Measurements from ENCODE around the gene GPATCH4.
"Not testable (repeated sequence)": the region's sequence is repeated elsewhere in the genome, so short reads cannot be mapped to it uniquely, and the experiment has no call there.

Gene GPATCH4

DNA sequence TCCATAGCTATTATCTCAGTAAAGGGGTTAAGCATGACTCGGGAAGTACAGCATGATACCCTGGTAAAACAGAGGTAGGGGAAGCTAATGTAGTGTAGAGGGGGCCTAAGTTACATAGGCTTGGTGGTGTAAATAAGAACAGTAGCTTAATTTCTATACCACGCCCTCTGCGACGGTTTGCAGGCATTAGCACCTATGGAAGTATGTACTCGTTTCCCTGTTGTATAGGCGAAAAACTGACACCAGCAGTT, 10.2 kb downstream of the GPATCH4 start:
- H3K4me1 ChIP-seq (ENCODE audit: control insufficient read depth, insufficient read depth, low read length) = peaks cover 4% of the 10 kb centered on the region
- H3K9me3 ChIP-seq (ENCODE audit: control insufficient read depth, low read length) = no peaks in the 10 kb centered on the region
- H3K27me3 ChIP-seq (ENCODE audit: control insufficient read depth, insufficient read depth, low read length, poor library complexity, severe bottlenecking) = no peaks in the 10 kb centered on the region
- 44 to 51% methylated on average over 6 of the region's 6 CpGs for WGBS, 2 experiments
- H3K27ac ChIP-seq (ENCODE audit: insufficient read depth, low read depth, low read length, poor library complexity, severe bottlenecking) = peak overlapping the region; percentile 18
- H3K4me3 ChIP-seq (ENCODE audit: insufficient read depth, low read depth, low read length) = peak overlapping the region; percentile 90
- H3K36me3 ChIP-seq (ENCODE audit: control insufficient read depth, insufficient read depth, low read length) = peaks cover 24% of the 10 kb centered on the region

DNA sequence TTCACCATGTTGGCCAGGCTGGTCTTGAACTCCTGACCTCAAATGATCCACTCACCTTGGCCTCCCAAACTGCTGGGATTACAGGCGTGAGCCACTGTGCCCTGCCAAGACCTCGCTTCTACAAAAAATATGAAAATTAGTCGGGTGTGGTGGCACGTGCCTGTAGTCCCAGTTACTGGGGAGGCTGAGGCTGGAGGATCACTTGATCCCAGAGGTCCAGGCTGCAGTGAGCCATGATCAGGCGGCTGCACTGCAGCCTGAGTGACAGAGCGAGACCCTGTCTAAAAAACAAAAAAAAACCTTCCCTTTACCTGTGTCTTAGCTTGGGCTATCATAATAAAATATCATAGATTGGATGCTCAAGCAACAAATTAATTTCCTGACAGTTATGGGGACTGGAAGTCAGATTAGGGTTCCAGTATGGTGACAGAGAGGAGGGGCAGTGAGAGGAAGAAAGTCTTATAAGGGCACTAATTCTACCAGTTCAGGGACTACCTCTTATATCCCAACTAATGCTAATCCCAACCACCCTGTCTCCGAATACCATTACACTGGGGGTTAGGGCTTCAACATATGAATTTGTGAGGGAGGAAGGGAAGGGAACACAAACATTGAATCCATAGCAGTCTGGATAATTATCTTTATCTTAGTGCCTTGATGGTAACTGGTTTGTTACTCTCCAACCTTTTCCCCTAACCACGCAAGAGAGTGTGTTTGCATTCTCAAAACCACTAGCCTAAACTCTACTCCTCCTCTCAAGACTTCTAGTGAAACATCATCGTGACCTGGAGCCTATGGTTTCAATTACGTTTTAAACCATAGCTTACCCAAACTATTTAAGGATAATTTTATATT, 10.7 kb downstream of the GPATCH4 start:
- Histone ChIP-seq H3K4me1 (ENCODE audit: control insufficient read depth, insufficient read depth, low read length) (peaks cover 4% of the 10 kb centered on the region), H3K36me3 (ENCODE audit: control insufficient read depth, insufficient read depth, low read length) (peaks cover 19% of the 10 kb centered on the region), H3K27me3 (ENCODE audit: control insufficient read depth, insufficient read depth, low read length, poor library complexity, severe bottlenecking) (no peaks in the 10 kb centered on the region), H3K9me3 (ENCODE audit: control insufficient read depth, low read length) (no peaks in the 10 kb centered on the region), H3K27ac (ENCODE audit: insufficient read depth, low read depth, low read length, poor library complexity, severe bottlenecking) (no peak overlapping the region), H3K4me3 (ENCODE audit: insufficient read depth, low read depth, low read length) (no peak overlapping the region)
- WGBS, 2 experiments = 91% methylated on average over 6 to 10 of the region's 10 CpGs

DNA sequence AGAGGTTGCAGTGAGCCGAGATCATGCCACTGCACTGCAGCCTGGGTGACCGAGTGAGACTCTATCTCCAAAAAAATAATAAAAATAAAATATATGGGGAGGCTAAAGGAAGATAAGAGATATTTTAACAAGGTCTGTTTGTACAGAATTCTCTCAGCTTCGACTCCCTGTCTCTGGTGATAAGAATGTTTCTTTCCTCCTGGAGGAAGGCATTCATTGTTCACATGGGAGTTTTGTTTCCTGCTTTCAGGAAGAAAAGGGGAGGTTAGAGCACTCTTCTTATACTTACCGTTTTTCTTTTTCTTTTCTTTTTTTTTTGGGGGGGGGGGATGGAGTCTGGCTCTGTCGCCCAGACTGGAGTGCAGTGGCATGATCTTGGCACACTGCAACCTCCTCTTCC, 11.7 kb downstream of the GPATCH4 start:
- Histone ChIP-seq H3K27ac (ENCODE audit: insufficient read depth, low read depth, low read length, poor library complexity, severe bottlenecking) (no peak overlapping the region), H3K27me3 (ENCODE audit: control insufficient read depth, insufficient read depth, low read length, poor library complexity, severe bottlenecking) (no peaks in the 10 kb centered on the region), H3K4me1 (ENCODE audit: control insufficient read depth, insufficient read depth, low read length) (peaks cover 4% of the 10 kb centered on the region), H3K9me3 (ENCODE audit: control insufficient read depth, low read length) (no peaks in the 10 kb centered on the region), H3K36me3 (ENCODE audit: control insufficient read depth, insufficient read depth, low read length) (peaks cover 9% of the 10 kb centered on the region), H3K4me3 (ENCODE audit: insufficient read depth, low read depth, low read length) (no peak overlapping the region)
- 84 to 85% methylated on average over 3 to 4 of the region's 5 CpGs for WGBS, 2 experiments

DNA sequence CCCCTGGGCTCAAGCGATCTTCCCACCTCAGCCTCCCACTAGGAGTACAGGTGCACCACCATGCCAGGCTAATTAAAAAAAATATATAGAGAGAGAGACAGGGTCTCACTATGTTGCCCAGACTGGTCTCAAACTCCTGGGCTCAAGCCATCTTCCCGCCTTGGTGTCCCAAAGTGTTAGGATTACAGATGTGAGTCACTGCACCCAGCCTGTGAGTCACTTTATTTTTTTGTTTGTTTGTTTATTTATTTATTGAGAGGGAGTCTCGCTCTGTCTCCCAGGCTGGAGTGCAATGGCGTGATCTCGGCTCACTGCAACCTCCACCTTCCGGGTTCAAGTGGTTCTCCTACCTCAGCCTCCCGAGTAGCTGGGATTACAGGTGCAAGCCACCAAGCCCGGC, 13.4 kb downstream of the GPATCH4 start:
- not testable (repeated sequence) for H3K4me3 ChIP-seq (ENCODE audit: insufficient read depth, low read depth, low read length)

DNA sequence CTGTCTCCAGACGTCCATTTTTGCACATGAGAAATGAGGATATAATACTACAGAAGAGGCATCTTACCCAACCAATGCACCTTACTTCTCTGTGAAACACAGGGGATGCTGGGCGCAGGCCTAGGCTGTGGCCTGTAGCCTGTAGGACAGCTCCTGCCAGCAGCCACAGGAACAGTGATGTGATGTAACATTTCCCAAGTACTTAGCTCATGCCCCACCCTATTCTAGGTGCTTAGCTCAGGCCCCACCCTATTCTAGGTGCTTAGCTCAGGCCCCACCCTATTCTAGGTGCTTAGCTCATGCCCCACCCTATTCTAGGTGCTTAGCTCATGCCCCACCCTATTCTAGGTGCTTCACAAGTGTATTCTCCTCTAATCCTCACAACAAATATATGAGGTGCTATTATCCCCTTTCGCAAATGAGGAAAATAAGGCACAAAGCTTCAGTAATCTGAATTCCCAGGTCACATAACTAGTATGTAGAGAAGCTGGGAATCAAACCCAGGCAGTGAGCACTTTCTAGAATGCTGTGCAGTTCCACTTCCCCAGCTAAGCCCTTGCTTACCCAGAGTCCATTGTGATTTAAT, 14.3 kb downstream of the GPATCH4 start:
- WGBS, 2 experiments = 91 to 94% methylated on average over 3 of the region's 3 CpGs
- Histone ChIP-seq H3K27ac (ENCODE audit: insufficient read depth, low read depth, low read length, poor library complexity, severe bottlenecking) (no peak overlapping the region), H3K36me3 (ENCODE audit: control insufficient read depth, insufficient read depth, low read length) (no peaks in the 10 kb centered on the region), H3K4me3 (ENCODE audit: insufficient read depth, low read depth, low read length) (no peak overlapping the region), H3K9me3 (ENCODE audit: control insufficient read depth, low read length) (no peaks in the 10 kb centered on the region), H3K4me1 (ENCODE audit: control insufficient read depth, insufficient read depth, low read length) (no peaks in the 10 kb centered on the region), H3K27me3 (ENCODE audit: control insufficient read depth, insufficient read depth, low read length, poor library complexity, severe bottlenecking) (no peaks in the 10 kb centered on the region)

More for the DNA sequence above, 13.4 kb downstream of the GPATCH4 start:
- WGBS, 2 experiments = 91 to 96% methylated on average over 8 of the region's 8 CpGs
- not testable (repeated sequence) for H3K4me1 ChIP-seq (ENCODE audit: control insufficient read depth, insufficient read depth, low read length); H3K36me3 ChIP-seq (ENCODE audit: control insufficient read depth, insufficient read depth, low read length); H3K27ac ChIP-seq (ENCODE audit: insufficient read depth, low read depth, low read length, poor library complexity, severe bottlenecking); H3K27me3 ChIP-seq (ENCODE audit: control insufficient read depth, insufficient read depth, low read length, poor library complexity, severe bottlenecking); H3K9me3 ChIP-seq (ENCODE audit: control insufficient read depth, low read length)

DNA sequence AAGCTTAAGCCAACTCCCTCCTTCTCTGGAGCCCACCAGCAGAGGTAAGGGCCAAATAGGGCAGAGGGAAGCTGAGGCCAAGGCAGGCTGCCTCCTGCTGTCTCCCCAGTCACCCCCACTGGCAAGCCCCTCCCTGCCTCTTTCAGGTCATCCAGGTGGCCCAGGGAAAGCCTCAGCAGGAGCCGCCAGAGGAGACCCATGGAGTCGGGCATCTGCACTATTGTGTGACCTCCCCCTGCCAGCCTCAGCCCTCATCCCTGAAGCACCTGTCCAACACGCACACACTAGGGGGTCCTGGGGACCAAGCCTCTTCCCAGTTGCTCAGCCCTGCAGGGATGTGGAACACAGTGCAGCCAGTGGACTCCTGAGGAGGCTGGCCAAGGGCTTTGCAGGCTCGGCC, 15.0 kb downstream of the GPATCH4 start:
- Histone ChIP-seq H3K9me3 (ENCODE audit: control insufficient read depth, low read length) (no peaks in the 10 kb centered on the region), H3K27ac (ENCODE audit: insufficient read depth, low read depth, low read length, poor library complexity, severe bottlenecking) (no peak overlapping the region), H3K4me1 (ENCODE audit: control insufficient read depth, insufficient read depth, low read length) (no peaks in the 10 kb centered on the region), H3K36me3 (ENCODE audit: control insufficient read depth, insufficient read depth, low read length) (no peaks in the 10 kb centered on the region), H3K4me3 (ENCODE audit: insufficient read depth, low read depth, low read length) (no peak overlapping the region), H3K27me3 (ENCODE audit: control insufficient read depth, insufficient read depth, low read length, poor library complexity, severe bottlenecking) (no peaks in the 10 kb centered on the region)
- 61 to 65% methylated on average over 4 of the region's 4 CpGs for WGBS, 2 experiments

DNA sequence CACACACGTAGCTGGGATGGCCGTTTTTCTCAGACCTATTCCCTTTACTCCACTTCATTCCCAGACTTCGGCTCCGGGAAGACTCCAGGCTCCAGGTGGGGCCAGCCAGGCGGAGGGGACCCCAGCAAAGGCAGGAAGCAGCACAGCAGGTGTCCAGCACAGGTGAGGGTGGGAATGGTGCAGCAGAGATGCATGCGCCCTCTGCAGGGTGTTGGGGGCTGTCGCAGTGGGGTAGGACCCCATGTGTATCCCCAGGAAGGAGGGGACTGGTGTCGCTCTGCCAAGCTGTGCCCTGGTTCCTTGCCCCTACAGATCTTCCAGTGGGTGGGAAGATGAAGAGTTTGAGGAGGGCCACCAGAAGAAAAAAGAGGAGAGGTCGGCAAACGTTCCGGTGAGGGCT, 16.5 kb downstream of the GPATCH4 start:
- H3K4me3 ChIP-seq (ENCODE audit: insufficient read depth, low read depth, low read length) = no peak overlapping the region
- 49 to 53% methylated on average over 11 of the region's 11 CpGs for WGBS, 2 experiments
- no peak overlapping the region for H3K27ac ChIP-seq (ENCODE audit: insufficient read depth, low read depth, low read length, poor library complexity, severe bottlenecking)
- no peaks in the 10 kb centered on the region for H3K4me1 ChIP-seq (ENCODE audit: control insufficient read depth, insufficient read depth, low read length)
- H3K36me3 ChIP-seq (ENCODE audit: control insufficient read depth, insufficient read depth, low read length) = no peaks in the 10 kb centered on the region
- H3K9me3 ChIP-seq (ENCODE audit: control insufficient read depth, low read length) = no peaks in the 10 kb centered on the region
- no peaks in the 10 kb centered on the region for H3K27me3 ChIP-seq (ENCODE audit: control insufficient read depth, insufficient read depth, low read length, poor library complexity, severe bottlenecking)

DNA sequence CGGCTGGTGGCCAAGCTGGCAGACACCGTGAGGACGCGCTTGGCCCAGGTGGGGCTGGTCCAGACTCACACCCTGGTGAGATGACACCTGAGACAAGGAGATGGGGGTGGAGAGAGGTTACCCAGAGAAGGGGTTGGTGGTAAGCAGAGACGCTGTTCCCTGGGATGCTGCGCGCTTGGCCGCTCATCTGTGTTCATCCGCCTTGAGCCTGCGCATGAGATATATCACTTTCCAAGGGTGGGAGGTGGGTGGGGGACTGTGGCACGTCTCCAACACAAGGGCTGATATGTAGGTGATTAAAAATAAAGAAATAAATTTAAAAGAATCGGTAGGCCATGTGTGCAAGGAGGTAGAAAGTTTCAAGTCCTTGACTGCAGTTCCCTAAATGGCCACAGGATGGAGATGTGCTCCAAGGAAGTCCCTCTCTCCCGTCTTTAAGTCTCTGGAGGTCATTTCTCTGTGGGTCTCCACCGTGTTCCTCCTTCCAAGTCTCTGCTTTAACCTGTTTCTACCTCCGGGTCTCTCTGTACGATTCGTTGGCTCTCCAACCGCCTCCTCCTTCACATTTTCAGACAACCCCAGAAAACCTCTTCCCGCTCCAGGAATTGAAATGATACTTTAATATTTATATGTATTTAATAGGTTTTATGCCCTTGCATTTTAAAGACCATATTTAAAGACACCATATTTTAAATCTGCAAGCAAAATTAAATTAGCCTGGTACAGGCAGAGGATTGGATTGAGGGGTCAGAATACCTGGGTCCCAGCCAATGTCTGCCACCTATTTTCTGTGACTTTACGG, 17.3 kb downstream of the GPATCH4 start:
- H3K4me1 ChIP-seq (ENCODE audit: control insufficient read depth, insufficient read depth, low read length) = no peaks in the 10 kb centered on the region
- H3K27me3 ChIP-seq (ENCODE audit: control insufficient read depth, insufficient read depth, low read length, poor library complexity, severe bottlenecking) = no peaks in the 10 kb centered on the region
- no peaks in the 10 kb centered on the region for H3K9me3 ChIP-seq (ENCODE audit: control insufficient read depth, low read length)
- H3K27ac ChIP-seq (ENCODE audit: insufficient read depth, low read depth, low read length, poor library complexity, severe bottlenecking) = no peak overlapping the region
- no peaks in the 10 kb centered on the region for H3K36me3 ChIP-seq (ENCODE audit: control insufficient read depth, insufficient read depth, low read length)
- 52 to 55% methylated on average over 19 of the region's 20 CpGs for WGBS, 2 experiments
- H3K4me3 ChIP-seq (ENCODE audit: insufficient read depth, low read depth, low read length) = no peak overlapping the region

DNA sequence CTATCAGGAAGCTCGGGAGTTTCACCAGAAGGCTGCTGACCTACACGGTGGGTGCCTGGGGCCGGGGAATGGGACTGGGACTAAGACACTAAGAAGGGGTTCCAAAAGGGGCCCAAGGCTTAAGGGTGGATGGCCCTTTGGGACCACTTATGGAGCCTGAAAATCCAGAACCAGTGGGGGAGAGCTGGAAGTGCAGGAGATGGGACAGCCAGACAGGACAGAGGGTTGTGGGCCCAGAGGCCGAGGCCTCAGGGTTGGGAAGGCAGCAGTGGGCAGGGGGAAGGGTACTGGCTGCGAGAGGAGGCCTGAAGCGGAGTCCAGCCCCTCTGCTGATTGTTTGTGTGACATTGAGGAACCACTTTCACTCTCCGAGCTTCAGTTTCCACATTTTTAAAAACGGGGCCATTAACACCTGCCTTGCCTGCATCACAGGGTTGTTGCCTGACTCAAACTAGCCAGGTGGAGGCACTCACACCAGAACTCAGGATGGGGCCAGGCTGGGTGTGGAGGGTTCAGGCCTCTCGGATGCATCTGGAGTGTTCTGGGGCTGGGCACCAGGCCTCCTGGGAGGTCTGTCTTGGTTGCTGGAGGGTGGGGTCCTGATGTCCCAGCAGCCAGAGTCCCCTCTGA, 18.8 kb downstream of the GPATCH4 start:
- no peaks in the 10 kb centered on the region for H3K9me3 ChIP-seq (ENCODE audit: control insufficient read depth, low read length)
- no peaks in the 10 kb centered on the region for H3K27me3 ChIP-seq (ENCODE audit: control insufficient read depth, insufficient read depth, low read length, poor library complexity, severe bottlenecking)
- no peak overlapping the region for H3K27ac ChIP-seq (ENCODE audit: insufficient read depth, low read depth, low read length, poor library complexity, severe bottlenecking)
- H3K36me3 ChIP-seq (ENCODE audit: control insufficient read depth, insufficient read depth, low read length) = no peaks in the 10 kb centered on the region
- H3K4me3 ChIP-seq (ENCODE audit: insufficient read depth, low read depth, low read length) = no peak overlapping the region
- WGBS, 2 experiments = 88 to 89% methylated on average over 9 of the region's 9 CpGs
- H3K4me1 ChIP-seq (ENCODE audit: control insufficient read depth, insufficient read depth, low read length) = no peaks in the 10 kb centered on the region

Measured in ectodermal cell (in vitro differentiated cells).